Liver (tissue), 9 donors: ENCODE data around the gene ITLN1. TPM values are rescaled to one million over a fixed set of nuclear protein-coding genes. Genes with fewer than 3 reads are reported as not detected.
"Not testable (repeated sequence)": the region's sequence is repeated elsewhere in the genome, so short reads cannot be mapped to it uniquely, and the experiment has no call there.

Experiments
- DNase-seq: peaks from one replicate; pipeline ENCODE4 v3.0.0-alpha.2; 2017; ENCODE audit warnings: low spot score
- H3K27ac ChIP-seq, 2 donors: one replicate each; pipeline ENCODE4 v1.7.0; 2013; ENCODE audit warnings: inconsistent platforms in 2 of 2, low read length in 2 of 2, control low read depth in 1 of 2, low read depth in 1 of 2, mild to moderate bottlenecking in 1 of 2
- H3K27me3 ChIP-seq, 4 donors: one replicate each; pipeline versions ENCODE4 v1.6.1 to v1.7.0; 2013; ENCODE audit warnings: low read length in 3 of 4, inconsistent platforms in 1 of 4, mild to moderate bottlenecking in 1 of 4, moderate library complexity in 1 of 4; ENCODE audit not compliant: control insufficient read depth in 4 of 4, insufficient read depth in 4 of 4
- H3K36me3 ChIP-seq, 4 donors: one replicate each; pipeline versions ENCODE4 v1.6.1 to v1.7.0; 2013; ENCODE audit warnings: low read length in 3 of 4, mild to moderate bottlenecking in 3 of 4, low read depth in 1 of 4, moderate library complexity in 1 of 4; ENCODE audit not compliant: control insufficient read depth in 4 of 4, insufficient read depth in 3 of 4
- H3K4me1 ChIP-seq, 4 donors: one replicate each; pipeline versions ENCODE4 v1.6.1 to v1.7.0; 2013; ENCODE audit warnings: low read length in 3 of 4, mild to moderate bottlenecking in 3 of 4, moderate library complexity in 1 of 4; ENCODE audit not compliant: control insufficient read depth in 4 of 4, insufficient read depth in 4 of 4
- H3K4me3 ChIP-seq, 3 donors: one replicate each; pipeline versions ENCODE4 v1.6.1 to v1.7.0; 2013; ENCODE audit warnings: low read length in 3 of 3, control low read depth in 1 of 3, low read depth in 1 of 3, mild to moderate bottlenecking in 1 of 3
- H3K9ac ChIP-seq, 2 donors: one replicate each; pipeline ENCODE4 v1.7.0; 2013; ENCODE audit warnings: low read length in 2 of 2, mild to moderate bottlenecking in 2 of 2, moderate library complexity in 2 of 2, control low read depth in 1 of 2, low read depth in 1 of 2
- H3K9me3 ChIP-seq, 4 donors: one replicate each; pipeline versions ENCODE4 v1.6.1 to v1.7.0; 2013; ENCODE audit warnings: low read length in 3 of 4; ENCODE audit not compliant: control insufficient read depth in 4 of 4
- FOXA2 ChIP-seq: IDR thresholded peaks from 2 replicates; pipeline ENCODE4 v1.6.1; 2016; ENCODE audit warnings: antibody characterized with exemption
- GABPA ChIP-seq, 2 donors: IDR thresholded peaks in 1 of 2; conservative IDR thresholded peaks in 1 of 2; 2 replicates each; pipeline ENCODE4 v1.6.1; 2016; ENCODE audit warnings: antibody characterized with exemption in 2 of 2, mild to moderate bottlenecking in 1 of 2, moderate library complexity in 1 of 2
- HNF4A ChIP-seq, 2 donors: conservative IDR thresholded peaks; 2 replicates each; pipeline ENCODE4 v1.6.1; 2016; ENCODE audit warnings: antibody characterized with exemption in 2 of 2, mild to moderate bottlenecking in 2 of 2
- HNF4G ChIP-seq: IDR thresholded peaks from 2 replicates; pipeline ENCODE4 v1.6.1; 2016; ENCODE audit warnings: antibody characterized with exemption
- NR2F2 ChIP-seq: IDR thresholded peaks from 2 replicates; pipeline ENCODE4 v1.6.1; 2016; ENCODE audit warnings: antibody characterized with exemption
- SP1 ChIP-seq: IDR thresholded peaks from 2 replicates; pipeline ENCODE4 v1.6.1; 2018; ENCODE audit warnings: antibody characterized with exemption, mild to moderate bottlenecking
- YY1 ChIP-seq: IDR thresholded peaks from 2 replicates; pipeline ENCODE4 v1.6.1; 2016; ENCODE audit warnings: antibody characterized with exemption, mild to moderate bottlenecking
- WGBS: extraction: QIAGEN DNeasy Blood & Tissue Kit; methylation state at CpG from one replicate; pipeline ENCODE4 v1.1.7; 2013; 5-methylcytosine and 5-hydroxymethylcytosine counted together
- polyA plus RNA-seq, 2 donors: library from polyadenylated mRNA; stranded (reverse) in 1 of 2; unstranded in 1 of 2; fragments of 200-250 nt in 1 of 2; fragments of >200 nt in 1 of 2; fragmentation: Nextera tagmentation in 1 of 2; extraction: Ambion mirVana in 1 of 2; gene quantifications; one replicate each; pipeline versions ENCODE4 v1.2.1 to v1.2.3, GENCODE V29; 2013 to 2015
- total RNA-seq, 2 donors: library from RNA; depleted of rRNA; stranded (reverse); fragments of >200 nt; gene quantifications; one replicate each; pipeline ENCODE4 v1.2.3, GENCODE V29; 2014
- TF ChIP-seq, protein P1 (sequence below): IDR thresholded peaks from 2 replicates; pipeline ENCODE4 v1.6.1; 2016; ENCODE audit warnings: antibody characterized with exemption, mild to moderate bottlenecking
- TF ChIP-seq, protein P2 (sequence below): IDR thresholded peaks from 2 replicates; pipeline ENCODE4 v1.6.1; 2016; ENCODE audit warnings: antibody characterized with exemption
- donor health status: healthy.
- donor health status: healthy.
- donor health status: healthy.
- donor health status: healthy.
- donor health status: healthy.

The ITLN1 gene
- total and polyA plus RNA-seq, 4 donors = 3.7 to 13.4 (median 5.5) TPM

GRCh38 chr1:160876311-160876710, 8.7 kb downstream of the ITLN1 start (continued):
- TF ChIP-seq, protein P1, sequence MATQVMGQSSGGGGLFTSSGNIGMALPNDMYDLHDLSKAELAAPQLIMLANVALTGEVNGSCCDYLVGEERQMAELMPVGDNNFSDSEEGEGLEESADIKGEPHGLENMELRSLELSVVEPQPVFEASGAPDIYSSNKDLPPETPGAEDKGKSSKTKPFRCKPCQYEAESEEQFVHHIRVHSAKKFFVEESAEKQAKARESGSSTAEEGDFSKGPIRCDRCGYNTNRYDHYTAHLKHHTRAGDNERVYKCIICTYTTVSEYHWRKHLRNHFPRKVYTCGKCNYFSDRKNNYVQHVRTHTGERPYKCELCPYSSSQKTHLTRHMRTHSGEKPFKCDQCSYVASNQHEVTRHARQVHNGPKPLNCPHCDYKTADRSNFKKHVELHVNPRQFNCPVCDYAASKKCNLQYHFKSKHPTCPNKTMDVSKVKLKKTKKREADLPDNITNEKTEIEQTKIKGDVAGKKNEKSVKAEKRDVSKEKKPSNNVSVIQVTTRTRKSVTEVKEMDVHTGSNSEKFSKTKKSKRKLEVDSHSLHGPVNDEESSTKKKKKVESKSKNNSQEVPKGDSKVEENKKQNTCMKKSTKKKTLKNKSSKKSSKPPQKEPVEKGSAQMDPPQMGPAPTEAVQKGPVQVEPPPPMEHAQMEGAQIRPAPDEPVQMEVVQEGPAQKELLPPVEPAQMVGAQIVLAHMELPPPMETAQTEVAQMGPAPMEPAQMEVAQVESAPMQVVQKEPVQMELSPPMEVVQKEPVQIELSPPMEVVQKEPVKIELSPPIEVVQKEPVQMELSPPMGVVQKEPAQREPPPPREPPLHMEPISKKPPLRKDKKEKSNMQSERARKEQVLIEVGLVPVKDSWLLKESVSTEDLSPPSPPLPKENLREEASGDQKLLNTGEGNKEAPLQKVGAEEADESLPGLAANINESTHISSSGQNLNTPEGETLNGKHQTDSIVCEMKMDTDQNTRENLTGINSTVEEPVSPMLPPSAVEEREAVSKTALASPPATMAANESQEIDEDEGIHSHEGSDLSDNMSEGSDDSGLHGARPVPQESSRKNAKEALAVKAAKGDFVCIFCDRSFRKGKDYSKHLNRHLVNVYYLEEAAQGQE = no peak
- TF ChIP-seq HNF4G = no peak
- no peak for TF ChIP-seq NR2F2
- TF ChIP-seq GABPA (IDR thresholded peaks at IDR 0.05 in 1 of 2, conservative IDR thresholded peaks at IDR 0.05 in 1 of 2) = no peak

DNA sequence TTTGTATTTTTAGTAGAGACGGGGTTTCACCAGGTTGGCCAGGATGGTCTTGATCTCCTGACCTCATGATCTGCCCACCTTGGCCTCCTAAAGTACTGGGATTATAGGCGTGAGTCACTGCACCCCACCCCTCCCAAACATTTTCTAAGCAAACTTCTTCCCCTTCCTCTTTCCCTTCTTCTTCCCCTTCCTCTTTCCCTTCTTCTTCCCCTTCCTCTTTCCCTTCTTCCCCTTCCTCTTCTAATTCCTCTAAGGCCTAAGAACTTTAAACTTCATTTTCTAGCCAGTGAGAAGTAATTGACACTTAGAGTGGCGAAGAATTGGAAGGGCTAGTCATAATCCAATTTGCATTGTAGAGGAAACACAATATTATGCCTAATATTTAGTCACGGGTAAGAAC, 9.4 kb downstream of the ITLN1 start:
- H3K27ac ChIP-seq, H3K4me1 ChIP-seq, H3K4me3 ChIP-seq, H3K36me3 ChIP-seq, H3K9ac ChIP-seq, H3K9me3 ChIP-seq, DNase-seq, H3K27me3 ChIP-seq: not testable (repeated sequence)
- 68% methylated on average over 4 of the region's 4 CpGs for WGBS

- Histone ChIP-seq H3K4me1 (no peaks in the 10 kb centered on the region), H3K27me3 (peaks cover 0 to 2% (median 0%) of the 10 kb centered on the region in 4 donors), H3K9me3 (no peaks in the 10 kb centered on the region), H3K9ac (no peak overlapping the region), H3K36me3 (no peaks in the 10 kb centered on the region), H3K4me3 (no peak overlapping the region), H3K27ac (no peak overlapping the region)
- TF ChIP-seq SP1 = no peak
- TF ChIP-seq, protein P2, sequence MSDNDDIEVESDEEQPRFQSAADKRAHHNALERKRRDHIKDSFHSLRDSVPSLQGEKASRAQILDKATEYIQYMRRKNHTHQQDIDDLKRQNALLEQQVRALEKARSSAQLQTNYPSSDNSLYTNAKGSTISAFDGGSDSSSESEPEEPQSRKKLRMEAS = no peak
- no peak for TF ChIP-seq YY1
- no peak for TF ChIP-seq FOXA2
- TF ChIP-seq GABPA (IDR thresholded peaks at IDR 0.05 in 1 of 2, conservative IDR thresholded peaks at IDR 0.05 in 1 of 2) = no peak
- no peak for DNase-seq
- WGBS = 77% methylated on average over 3 of the region's 3 CpGs
These were observed 10.0 kb downstream of the ITLN1 start for GRCh38 chr1:160874935-160875334.

DNA sequence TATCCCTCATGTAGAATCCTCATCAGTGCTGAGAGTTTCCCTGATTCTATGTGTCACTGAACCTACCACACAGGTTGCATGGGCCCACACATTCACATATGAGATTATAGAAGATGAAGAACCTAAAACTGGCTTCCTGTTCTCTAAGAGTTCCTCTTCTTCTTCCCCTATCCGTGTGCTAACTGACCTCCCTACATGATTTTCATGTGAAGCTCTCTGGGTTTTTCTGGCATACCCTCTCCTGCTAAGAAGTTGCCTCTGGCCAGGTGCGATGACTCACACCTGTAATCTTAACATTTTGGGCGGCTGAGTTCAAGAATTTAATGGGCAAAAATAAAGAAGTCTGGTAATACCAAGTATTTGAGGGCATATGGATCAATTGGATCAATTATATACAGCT, 16.8 kb downstream of the ITLN1 start:
- Histone ChIP-seq H3K4me3 (no peak overlapping the region), H3K27me3 (no peaks in the 10 kb centered on the region)

GRCh38 chr1:160867651-160868050, 17.3 kb downstream of the ITLN1 start:
- not testable (repeated sequence) for H3K27ac ChIP-seq, H3K27me3 ChIP-seq, H3K36me3 ChIP-seq, H3K4me3 ChIP-seq, H3K9me3 ChIP-seq, DNase-seq, H3K9ac ChIP-seq, H3K4me1 ChIP-seq
- 75% methylated on average over 4 of the region's 4 CpGs for WGBS

More for the DNA sequence above, 16.8 kb downstream of the ITLN1 start:
- TF ChIP-seq HNF4A (conservative IDR thresholded peaks at IDR 0.05) = no peak
- 84% methylated on average over 3 of the region's 3 CpGs for WGBS
- no peak for DNase-seq
- Histone ChIP-seq H3K4me1 (peaks cover 2 to 6% (median 4%) of the 10 kb centered on the region in 4 donors), H3K36me3 (no peaks in the 10 kb centered on the region), H3K9me3 (no peaks in the 10 kb centered on the region), H3K27ac (no peak overlapping the region), H3K9ac (no peak overlapping the region)
